Activated T-cell treated with anti-CD3 and anti-CD28 coated beads, Interleukin-2, amount 50 U/mL, for 24 hours (primary cell): ENCODE data around the gene TACC3.

Source experiments
- DNase-seq: peaks from one replicate; pipeline ENCODE4 v3.0.0-alpha.2; 2020
- H3K27ac Mint-ChIP-seq: 2 replicates; pipeline ENCODE4 v1.8.0; 2020; ENCODE audit warnings: mild to moderate bottlenecking, mixed read lengths
- H3K27me3 Mint-ChIP-seq: 2 replicates; pipeline ENCODE4 v1.8.0; 2020; ENCODE audit warnings: mixed read lengths
- H3K36me3 Mint-ChIP-seq: 2 replicates; pipeline ENCODE4 v1.8.0; 2020; ENCODE audit warnings: low read depth, mixed read lengths
- H3K4me1 Mint-ChIP-seq: 2 replicates; pipeline ENCODE4 v1.8.0; 2020; ENCODE audit warnings: low read depth, mixed read lengths
- H3K4me3 Mint-ChIP-seq: 2 replicates; pipeline ENCODE4 v1.8.0; 2020; ENCODE audit warnings: mild to moderate bottlenecking, moderate library complexity, mixed read lengths
- H3K9me3 Mint-ChIP-seq: 2 replicates; pipeline ENCODE4 v1.8.0; 2020; ENCODE audit warnings: mixed read lengths

The TACC3 gene

DNA sequence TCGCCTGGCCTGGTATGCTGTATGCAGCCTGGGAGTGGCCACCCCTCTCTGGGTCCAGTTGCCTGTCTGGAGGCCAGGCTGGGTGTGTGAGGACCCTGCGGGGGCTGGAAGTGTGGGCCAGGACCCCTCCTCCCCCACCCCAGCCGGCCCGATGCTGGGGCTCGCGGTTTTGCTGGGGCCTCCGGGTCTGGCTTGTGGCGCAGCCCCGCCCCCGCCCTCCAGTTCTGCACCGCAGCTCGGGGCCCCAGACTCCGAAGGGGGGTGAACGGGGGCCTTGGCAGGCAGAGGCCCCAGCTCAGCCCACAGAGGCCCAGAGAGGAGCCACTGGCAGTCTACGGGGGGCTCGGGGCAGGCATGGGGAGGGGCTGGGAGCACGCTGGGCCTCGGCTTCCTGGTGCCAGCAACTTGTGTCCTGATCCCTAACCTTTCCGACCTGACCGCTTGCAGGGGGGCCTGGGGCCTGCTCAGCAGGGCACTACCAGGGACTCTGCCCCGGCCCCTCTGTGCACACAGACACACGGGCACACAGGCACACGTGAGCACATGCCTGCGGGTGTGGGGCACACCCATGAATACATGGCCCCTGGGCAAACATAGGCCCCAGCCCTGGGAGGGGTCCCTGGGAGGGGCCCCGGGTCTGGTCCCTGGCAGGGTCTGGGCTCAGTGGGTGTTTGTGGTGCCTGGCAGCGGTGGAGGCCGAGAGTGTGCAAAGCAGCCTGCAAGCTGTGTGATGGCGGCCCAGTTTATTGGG, 50.4 kb downstream of the TACC3 start:
- no peak for DNase-seq
- Mint-ChIP-seq H3K4me1 (peaks cover 2% of the 10 kb centered on the region), H3K9me3 (no peaks in the 10 kb centered on the region), H3K27me3 (peaks cover 8% of the 10 kb centered on the region), H3K27ac (no peak overlapping the region), H3K36me3 (no peaks in the 10 kb centered on the region), H3K4me3 (no peak overlapping the region)

DNA sequence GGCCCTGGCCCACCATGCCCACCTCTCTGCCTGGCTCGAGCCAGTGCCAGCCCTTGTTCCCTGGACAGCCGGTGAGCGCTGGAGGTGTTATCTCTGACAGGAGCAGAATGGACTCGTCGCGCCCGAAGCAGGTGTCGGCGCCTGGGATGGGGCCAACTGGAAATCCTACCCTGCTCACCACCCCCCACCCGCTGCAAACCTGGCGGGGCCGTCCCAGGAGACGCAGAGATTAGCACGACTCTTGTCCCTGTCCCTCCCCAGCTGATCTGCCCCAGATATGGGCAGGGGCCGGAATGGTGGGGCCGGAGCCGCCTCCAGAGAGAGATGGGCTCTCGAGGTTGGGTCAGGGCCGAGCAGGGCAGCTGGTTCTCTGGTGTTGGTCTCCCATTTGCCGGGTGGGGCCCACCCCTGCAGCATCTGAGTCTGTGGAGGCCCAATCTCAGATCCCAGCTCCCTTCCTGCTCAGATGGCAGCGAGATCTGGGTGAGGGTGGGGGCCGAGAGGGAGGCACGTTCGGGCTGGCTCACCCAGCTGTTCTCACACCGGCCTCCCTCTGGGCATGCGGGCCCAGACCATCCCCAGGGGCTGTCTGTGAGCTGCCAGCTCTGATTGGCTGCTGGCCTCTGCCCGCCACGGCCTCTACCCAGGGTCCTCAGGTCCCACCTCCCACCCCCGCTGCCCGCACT, 51.7 kb downstream of the TACC3 start:
- DNase-seq: no peak
- Mint-ChIP-seq H3K27me3 (peaks cover 6% of the 10 kb centered on the region), H3K27ac (no peak overlapping the region), H3K4me3 (no peak overlapping the region), H3K9me3 (no peaks in the 10 kb centered on the region), H3K4me1 (peaks cover 2% of the 10 kb centered on the region), H3K36me3 (no peaks in the 10 kb centered on the region)

GRCh38 chr4:1773754-1774153, 52.4 kb downstream of the TACC3 start:
- Mint-ChIP-seq H3K4me1 (peaks cover 2% of the 10 kb centered on the region), H3K27me3 (no peaks in the 10 kb centered on the region), H3K4me3 (no peak overlapping the region), H3K27ac (no peak overlapping the region), H3K36me3 (no peaks in the 10 kb centered on the region), H3K9me3 (no peaks in the 10 kb centered on the region)
- DNase-seq: no peak

GRCh38 chr4:1775731-1776500, 54.6 kb downstream of the TACC3 start:
- Mint-ChIP-seq H3K27me3 (no peaks in the 10 kb centered on the region), H3K4me3 (no peak overlapping the region)

GRCh38 chr4:1776521-1777161, 55.3 kb downstream of the TACC3 start:
- peaks cover 2% of the 10 kb centered on the region for H3K4me1 Mint-ChIP-seq

More at GRCh38 chr4:1775731-1776500, 54.6 kb downstream of the TACC3 start:
- no peak for DNase-seq
- peaks cover 2% of the 10 kb centered on the region for H3K4me1 Mint-ChIP-seq
- H3K27ac Mint-ChIP-seq: no peak overlapping the region
- no peaks in the 10 kb centered on the region for H3K9me3 Mint-ChIP-seq
- no peaks in the 10 kb centered on the region for H3K36me3 Mint-ChIP-seq

GRCh38 chr4:1777822-1778641, 56.7 kb downstream of the TACC3 start:
- Mint-ChIP-seq H3K27ac (no peak overlapping the region), H3K4me1 (no peaks in the 10 kb centered on the region)
- DNase-seq: no peak

More at GRCh38 chr4:1776521-1777161, 55.3 kb downstream of the TACC3 start:
- no peak overlapping the region for H3K4me3 Mint-ChIP-seq
- H3K36me3 Mint-ChIP-seq: no peaks in the 10 kb centered on the region
- no peak for DNase-seq
- H3K27me3 Mint-ChIP-seq: no peaks in the 10 kb centered on the region
- H3K27ac Mint-ChIP-seq: no peak overlapping the region
- no peaks in the 10 kb centered on the region for H3K9me3 Mint-ChIP-seq

DNA sequence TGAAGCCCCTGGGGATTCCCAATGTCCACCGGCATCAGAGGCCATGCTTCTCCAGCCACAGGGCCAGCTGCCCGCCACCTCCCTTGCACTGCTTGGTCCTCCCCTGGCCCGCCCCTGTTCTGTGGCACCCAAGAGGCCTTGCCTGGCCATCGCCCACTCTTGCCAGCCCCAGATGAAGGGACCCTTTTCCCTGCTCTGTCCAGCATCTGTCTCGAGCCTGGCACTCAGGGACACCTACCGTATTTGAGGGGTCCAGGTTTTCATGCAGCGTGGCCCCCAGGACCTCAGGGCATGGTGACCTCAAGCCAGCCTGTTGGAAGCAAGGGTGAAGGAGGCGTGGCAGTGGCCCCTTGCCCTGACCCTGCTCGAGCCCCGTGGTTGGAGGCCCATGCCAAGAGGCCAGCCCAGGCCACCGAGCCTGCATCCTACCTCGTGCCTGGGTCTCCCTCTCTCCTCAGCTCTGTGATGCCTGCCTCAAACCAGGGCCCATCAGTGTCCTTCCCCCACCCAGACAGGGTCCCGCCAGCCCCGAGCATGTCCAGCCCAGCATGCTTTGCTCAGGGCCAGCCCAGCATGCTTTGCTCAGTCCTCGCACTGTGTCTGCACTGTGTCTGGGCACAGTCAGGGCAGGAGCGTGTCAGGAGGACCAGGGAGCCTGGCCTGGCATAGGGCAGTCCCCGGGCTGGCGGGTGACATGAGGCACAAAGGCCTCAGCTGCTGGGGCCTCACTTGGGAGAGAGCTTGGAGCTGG, 57.5 kb downstream of the TACC3 start:
- DNase-seq: no peak
- Mint-ChIP-seq H3K27ac (no peak overlapping the region), H3K27me3 (no peaks in the 10 kb centered on the region), H3K9me3 (no peaks in the 10 kb centered on the region), H3K36me3 (no peaks in the 10 kb centered on the region), H3K4me1 (no peaks in the 10 kb centered on the region), H3K4me3 (no peak overlapping the region)

More at GRCh38 chr4:1777822-1778641, 56.7 kb downstream of the TACC3 start:
- H3K4me3 Mint-ChIP-seq: no peak overlapping the region
- H3K36me3 Mint-ChIP-seq: no peaks in the 10 kb centered on the region
- no peaks in the 10 kb centered on the region for H3K9me3 Mint-ChIP-seq
- no peaks in the 10 kb centered on the region for H3K27me3 Mint-ChIP-seq

DNA sequence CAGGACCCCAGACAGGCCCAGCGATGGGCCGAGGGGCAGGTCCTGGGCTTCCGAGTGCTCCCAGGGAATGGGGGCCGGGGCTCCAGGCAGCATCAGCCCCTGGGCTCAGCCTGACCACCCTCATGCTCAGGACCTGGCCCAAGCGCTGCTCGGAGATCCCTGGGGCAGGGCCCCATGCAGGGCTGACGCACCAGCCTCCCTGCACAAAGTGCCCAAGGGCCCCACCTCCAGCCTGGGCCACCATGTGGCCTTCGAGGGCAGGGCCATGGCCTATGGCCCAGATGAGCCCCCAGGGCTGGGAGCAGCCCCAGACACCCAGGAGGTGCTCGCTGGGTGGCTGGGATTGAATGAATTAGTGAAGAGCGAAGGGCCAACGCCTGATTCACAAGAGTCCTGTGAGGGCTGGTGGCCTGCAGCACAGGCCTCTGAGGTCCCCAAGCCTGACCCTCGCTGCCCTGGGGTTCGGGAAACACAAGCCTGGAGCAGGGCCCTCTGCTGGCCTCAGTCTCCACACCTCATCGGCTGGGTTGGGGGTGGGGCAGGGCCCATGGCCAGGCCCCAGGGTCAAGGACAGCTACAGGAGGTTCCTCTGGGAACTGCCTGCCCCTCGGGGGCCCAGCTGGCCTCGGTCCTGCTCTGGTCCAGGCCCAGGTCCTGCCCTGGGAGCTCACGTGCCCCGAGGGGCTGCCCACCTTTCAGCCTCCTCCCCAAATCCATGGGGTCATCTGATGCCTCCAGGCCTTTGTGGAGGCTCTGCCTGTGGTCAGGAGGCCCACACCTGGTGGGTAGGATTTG, 58.5 kb downstream of the TACC3 start:
- H3K9me3 Mint-ChIP-seq: no peaks in the 10 kb centered on the region
- H3K4me1 Mint-ChIP-seq: no peaks in the 10 kb centered on the region
- no peak for DNase-seq
- no peak overlapping the region for H3K27ac Mint-ChIP-seq
- no peaks in the 10 kb centered on the region for H3K27me3 Mint-ChIP-seq
- no peaks in the 10 kb centered on the region for H3K36me3 Mint-ChIP-seq
- H3K4me3 Mint-ChIP-seq: no peak overlapping the region

- DNase-seq: no peak
- H3K9me3 Mint-ChIP-seq: no peaks in the 10 kb centered on the region
- no peaks in the 10 kb centered on the region for H3K27me3 Mint-ChIP-seq
- H3K4me1 Mint-ChIP-seq: no peaks in the 10 kb centered on the region
- no peaks in the 10 kb centered on the region for H3K36me3 Mint-ChIP-seq
- H3K4me3 Mint-ChIP-seq: no peak overlapping the region
- no peak overlapping the region for H3K27ac Mint-ChIP-seq
Measured at GRCh38 chr4:1780435-1780834, 59.1 kb downstream of the TACC3 start.

GRCh38 chr4:1783015-1783414, 61.7 kb downstream of the TACC3 start:
- H3K4me3 Mint-ChIP-seq: no peak overlapping the region
- H3K27ac Mint-ChIP-seq: no peak overlapping the region
- no peak for DNase-seq
- no peaks in the 10 kb centered on the region for H3K27me3 Mint-ChIP-seq
- H3K36me3 Mint-ChIP-seq: no peaks in the 10 kb centered on the region
- H3K4me1 Mint-ChIP-seq: no peaks in the 10 kb centered on the region
- H3K9me3 Mint-ChIP-seq: no peaks in the 10 kb centered on the region

DNA sequence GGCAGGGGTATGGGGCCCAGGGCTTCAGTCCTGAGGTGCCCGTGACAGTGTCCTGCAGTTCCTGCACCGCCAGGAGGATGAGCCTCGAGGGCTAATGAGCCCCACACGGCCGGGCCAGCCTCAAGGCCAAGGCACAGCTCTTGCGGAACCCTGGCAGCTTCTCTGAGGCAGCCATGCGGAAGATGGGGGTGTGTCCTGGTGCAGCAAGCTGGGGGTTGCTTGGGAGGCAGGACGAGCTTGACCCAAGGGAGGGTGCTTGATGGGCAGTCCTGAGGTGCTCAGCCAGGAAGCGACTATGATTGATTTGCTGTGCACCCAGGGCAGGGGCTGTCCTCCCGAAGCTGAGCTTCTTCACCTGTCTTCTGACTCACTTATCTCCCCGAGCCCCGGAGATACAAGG, 62.6 kb downstream of the TACC3 start:
- Mint-ChIP-seq H3K9me3 (no peaks in the 10 kb centered on the region), H3K27me3 (no peaks in the 10 kb centered on the region), H3K4me3 (no peak overlapping the region), H3K27ac (no peak overlapping the region), H3K4me1 (no peaks in the 10 kb centered on the region), H3K36me3 (no peaks in the 10 kb centered on the region)
- DNase-seq: no peak

GRCh38 chr4:1784395-1784788, 63.1 kb downstream of the TACC3 start:
- Mint-ChIP-seq H3K4me1 (no peaks in the 10 kb centered on the region), H3K27ac (no peak overlapping the region), H3K36me3 (no peaks in the 10 kb centered on the region), H3K27me3 (no peaks in the 10 kb centered on the region), H3K9me3 (no peaks in the 10 kb centered on the region), H3K4me3 (no peak overlapping the region)
- DNase-seq: no peak
